Prostate gland (tissue), 2 donors: Measurements from ENCODE around the gene SHISA8. TPM values are rescaled to one million over a fixed set of nuclear protein-coding genes. Genes with fewer than 3 reads are reported as not detected.

Source experiments
- DNase-seq: peaks from one replicate; pipeline ENCODE4 v3.0.0-alpha.2; 2019; ENCODE audit warnings: low spot score
- H3K27ac ChIP-seq, 2 donors: fragments of 200-600 bp; sonication (generic); 2 replicates each; pipeline ENCODE4 v1.5.1; 2017 to 2019
- H3K27me3 ChIP-seq: fragments of 200-600 bp; sonication (generic); replicated peaks from 2 replicates; pipeline ENCODE4 v1.5.1; 2019; ENCODE audit not compliant: insufficient read depth
- H3K36me3 ChIP-seq, 2 donors: fragments of 200-600 bp; sonication (generic); 1 replicate in 1 of 2; 2 replicates in 1 of 2; pipeline versions ENCODE4 v1.5.1 to v1.8.1; 2017 to 2019
- H3K4me1 ChIP-seq: fragments of 200-600 bp; sonication (generic); replicated peaks from 2 replicates; pipeline ENCODE4 v1.5.1; 2019
- H3K4me3 ChIP-seq, 2 donors: fragments of 200-600 bp; sonication (generic); 2 replicates each; pipeline ENCODE4 v1.5.1; 2017 to 2019
- H3K9me3 ChIP-seq: fragments of 200-600 bp; sonication (generic); 2 replicates; pipeline ENCODE4 v1.5.1; 2017
- CTCF ChIP-seq, 4 experiments: fragments of 200-600 bp in 2 of 4; fragments of 450-650 bp in 2 of 4; sonication (generic) in 2 of 4; IDR thresholded peaks; 1 replicate in 3 of 4; 2 replicates in 1 of 4; pipeline ENCODE4 v1.5.1; 2016 to 2019; ENCODE audit warnings: antibody characterized with exemption in 4 of 4, mild to moderate bottlenecking in 2 of 4, moderate library complexity in 2 of 4
- POLR2A ChIP-seq: fragments of 450-650 bp; IDR thresholded peaks from one replicate; pipeline ENCODE4 v1.6.1; 2016; ENCODE audit warnings: antibody characterized with exemption, mild to moderate bottlenecking
- POLR2AphosphoS5 ChIP-seq: sonication (generic); formaldehyde crosslinking; IDR thresholded peaks from one replicate; pipeline ENCODE4 v1.6.1; 2017; ENCODE audit warnings: antibody characterized with exemption
- WGBS: methylation state at CpG from one replicate; pipeline ENCODE4 v1.1.5; 2018; 5-methylcytosine and 5-hydroxymethylcytosine counted together
- intact Hi-C: fragments of 100-400 bp; cut with DNase I; formaldehyde crosslinking; loops from one replicate; pipeline ENCODE4 v1.14.2; 2022
- total RNA-seq, 2 donors: library from RNA; depleted of rRNA; stranded (reverse); fragments of >200 nt; gene quantifications; one replicate each; pipeline ENCODE4 v1.1.0, GENCODE V29; 2016

SHISA8 gene
- total RNA-seq, 2 donors from 2014 or later: not detected

DNA sequence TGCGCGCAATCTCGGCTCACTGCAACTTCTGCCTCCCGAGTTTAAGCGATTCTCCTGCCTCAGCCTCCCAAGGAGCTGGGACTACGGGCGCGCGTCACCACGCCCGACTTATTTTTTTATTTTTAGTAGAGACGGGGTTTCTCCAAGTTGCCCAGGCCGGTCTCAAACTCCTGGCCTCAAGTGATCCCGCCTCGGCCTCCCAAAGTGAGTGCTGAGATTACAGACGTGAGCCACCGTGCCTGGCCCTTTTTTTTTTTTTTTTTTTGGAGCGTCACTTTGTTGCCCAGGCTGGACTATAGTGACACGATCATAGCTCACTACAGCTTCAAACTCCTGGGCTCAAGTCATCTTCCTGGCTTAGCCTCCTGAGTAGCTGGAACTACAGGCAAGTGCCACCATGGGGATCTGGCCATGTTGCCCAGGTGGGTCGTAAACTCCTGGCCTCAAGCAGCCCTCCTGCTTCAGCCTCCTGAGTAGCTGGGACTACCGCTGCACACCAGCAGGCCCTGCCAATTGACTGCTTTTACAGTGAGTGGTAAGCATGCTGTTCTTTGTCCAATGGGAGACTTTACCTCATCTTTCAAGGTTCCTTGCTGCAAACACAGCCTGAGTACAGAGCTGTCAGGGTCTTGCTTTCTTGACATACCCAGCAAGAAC, 32.7 kb upstream of the SHISA8 start:
- peaks cover 5% of the 10 kb centered on the region for H3K4me1 ChIP-seq
- 73% methylated on average over 21 of the region's 21 CpGs for WGBS
- no peaks in the 10 kb centered on the region for H3K27me3 ChIP-seq
- H3K9me3 ChIP-seq: no peaks in the 10 kb centered on the region
- H3K4me3 ChIP-seq: peak overlapping the region; percentile 53 to 60
- TF ChIP-seq CTCF (IDR thresholded peaks at IDR 0.05) (no peak), POLR2A (no peak), POLR2AphosphoS5 (no peak)
- H3K27ac ChIP-seq: no peak overlapping the region
- DNase-seq: no peak
- intact Hi-C loops: no loop called here
- no peaks in the 10 kb centered on the region for H3K36me3 ChIP-seq

DNA sequence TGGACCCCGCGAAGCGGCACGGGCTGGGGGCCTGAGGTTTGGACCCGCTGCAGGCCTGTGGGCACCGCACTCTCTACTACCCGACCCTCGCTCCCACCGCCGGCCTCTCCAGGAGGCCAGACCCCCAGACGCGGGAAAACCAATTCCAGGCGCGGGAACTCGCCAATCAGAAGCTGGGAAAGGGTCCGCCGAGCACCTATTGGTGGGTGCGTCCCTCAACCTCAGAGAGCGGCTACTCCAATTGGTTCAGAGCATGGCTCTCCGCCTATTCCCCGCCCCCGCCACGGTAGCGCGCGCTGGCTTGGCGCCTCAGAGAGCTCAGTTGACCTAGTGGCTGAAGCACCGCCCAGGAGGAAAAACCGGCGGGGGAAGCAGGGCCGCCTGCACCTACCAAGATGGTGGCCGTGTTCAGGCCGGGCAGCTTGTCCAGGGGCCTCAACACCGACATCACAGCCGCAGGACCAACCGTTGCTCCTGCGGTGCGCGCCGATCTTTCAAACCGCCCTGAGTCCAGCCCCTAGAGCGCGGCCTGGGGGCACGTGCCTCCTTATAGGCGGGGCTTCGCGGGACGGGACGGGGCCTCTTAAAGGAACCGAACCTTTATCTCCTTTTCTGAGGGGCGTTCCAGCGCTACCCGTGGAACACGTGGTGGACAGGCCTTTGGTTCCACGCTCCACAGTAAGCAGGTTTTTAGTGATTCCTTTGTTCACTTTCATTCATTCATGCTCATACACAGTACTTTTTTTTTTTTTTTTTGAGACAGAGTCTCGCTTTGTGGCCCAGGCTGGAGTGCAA, 32.0 kb upstream of the SHISA8 start, which contains the start of gene CENPM:
TSS of gene CENPM (minus strand) at position 524 of the 795 bp plus-strand sequence. CDS start at position 448, 76 bp downstream.
- peak; percentile 85 for TF ChIP-seq POLR2AphosphoS5
- TF ChIP-seq POLR2A: peak; percentile 22
- no peak for TF ChIP-seq CTCF (IDR thresholded peaks at IDR 0.05)
- no peaks in the 10 kb centered on the region for H3K9me3 ChIP-seq
- intact Hi-C loops: no loop called here
- 2% methylated on average over 54 of the region's 56 CpGs for WGBS
- peak; percentile 93 for DNase-seq
- no peaks in the 10 kb centered on the region for H3K27me3 ChIP-seq
- H3K27ac ChIP-seq: peak within 1 kb of the TSS; percentile 53 to 56
- H3K4me3 ChIP-seq: peak within 1 kb of the TSS; percentile 53 to 60
- H3K4me1 ChIP-seq: peaks cover 5% of the 10 kb centered on the region
- no peaks in the 10 kb centered on the region for H3K36me3 ChIP-seq

DNA sequence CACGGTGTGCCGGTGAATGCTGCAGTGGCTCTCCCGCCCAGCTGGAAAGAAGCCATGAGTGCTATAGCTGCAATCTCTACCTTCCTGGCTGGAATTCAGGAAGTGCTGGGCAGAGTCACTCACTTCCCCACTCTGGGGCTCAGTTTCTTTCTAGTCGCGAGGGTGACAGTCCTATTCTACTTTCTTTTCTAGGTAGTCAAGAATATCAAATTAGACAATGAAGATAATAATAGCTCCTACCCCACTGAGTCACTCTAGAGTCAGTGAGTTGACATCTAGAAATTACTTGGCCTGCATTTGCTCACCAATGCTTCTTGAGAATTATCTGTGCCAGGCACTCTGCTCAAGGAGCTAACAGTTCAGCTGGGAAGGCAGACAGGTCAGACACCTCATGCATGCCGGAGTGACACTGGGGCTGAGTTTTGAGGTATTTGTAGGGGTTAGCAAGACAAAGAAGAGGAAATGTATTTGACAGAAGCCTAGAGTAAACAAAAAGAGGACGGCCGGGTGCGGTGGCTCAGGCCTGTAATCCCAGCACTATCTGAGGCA, 28.9 kb upstream of the SHISA8 start:
- no peak for DNase-seq
- Histone ChIP-seq H3K4me3 (no peak overlapping the region), H3K4me1 (peaks cover 8% of the 10 kb centered on the region), H3K27me3 (no peaks in the 10 kb centered on the region), H3K9me3 (no peaks in the 10 kb centered on the region), H3K27ac (no peak overlapping the region), H3K36me3 (no peaks in the 10 kb centered on the region)
- intact Hi-C loops: loop anchor here (5.0 kb wide), 1 partner anchor 191 kb away; no protein-coding TSS in a partner anchor
- 74% methylated on average over 9 of the region's 9 CpGs for WGBS
- TF ChIP-seq POLR2AphosphoS5 (no peak), POLR2A (no peak), CTCF (IDR thresholded peaks at IDR 0.05) (no peak)

DNA sequence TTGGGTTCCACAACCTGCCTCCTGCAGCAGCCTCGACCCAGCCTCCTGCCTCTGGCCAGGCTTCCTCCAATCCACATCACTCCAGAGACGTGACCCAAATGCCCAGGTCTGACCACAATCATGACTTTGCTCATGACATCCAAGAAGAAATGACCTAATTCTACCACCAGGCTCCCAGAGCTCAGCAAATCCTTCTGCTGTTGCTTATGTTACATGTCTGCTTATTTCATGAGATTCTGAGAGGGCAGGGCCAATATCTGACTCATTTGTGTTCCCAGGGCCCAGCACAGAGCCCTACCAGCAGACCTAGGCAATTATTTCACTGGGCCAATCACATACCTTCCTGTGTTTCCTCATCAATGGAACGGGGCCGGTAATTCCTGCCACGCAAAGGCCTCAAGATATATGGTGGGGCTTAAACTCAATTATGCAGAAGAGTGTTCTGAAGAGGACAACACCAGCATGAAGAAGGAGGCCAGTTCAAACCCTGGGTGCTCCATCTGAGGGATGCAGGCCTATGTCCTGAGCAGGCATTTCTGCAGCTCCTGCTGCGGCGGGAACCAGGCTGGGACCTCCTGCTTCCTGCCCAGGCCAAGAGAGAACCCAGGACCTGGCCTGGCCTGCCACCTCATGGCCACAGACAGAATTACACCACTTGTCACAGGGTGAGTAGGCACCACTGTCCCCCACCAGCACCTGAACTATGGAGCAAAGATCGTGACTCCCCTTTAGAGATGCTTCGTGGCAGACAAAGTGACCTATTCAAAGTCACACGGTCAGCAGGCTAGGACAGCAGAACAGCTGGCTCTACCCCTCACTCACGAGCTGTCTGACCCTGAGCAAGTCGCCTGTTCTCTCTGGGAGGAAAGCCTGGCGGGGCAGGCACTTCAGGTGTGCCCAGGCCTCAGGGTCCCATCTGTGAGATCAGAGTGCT, 26.2 kb upstream of the SHISA8 start:
- Histone ChIP-seq H3K36me3 (no peaks in the 10 kb centered on the region), H3K4me1 (peaks cover 4% of the 10 kb centered on the region), H3K27me3 (no peaks in the 10 kb centered on the region), H3K4me3 (no peak overlapping the region), H3K27ac (peak overlapping the region; percentile 62 to 82), H3K9me3 (no peaks in the 10 kb centered on the region)
- DNase-seq: peak; percentile 82
- 48% methylated on average over 13 of the region's 13 CpGs for WGBS
- TF ChIP-seq CTCF (IDR thresholded peaks at IDR 0.05): peak; percentile 68 to 97 (median 92)
- TF ChIP-seq POLR2A: no peak
- TF ChIP-seq POLR2AphosphoS5: peak; percentile 45
- intact Hi-C loops: loop anchor here (1.0 to 5.0 kb wide), 3 partner anchors 116 to 244 kb away; no protein-coding TSS in a partner anchor
